Upper lobe of right lung (tissue), 1 donor: ENCODE data around the gene SMIM38. TPM values are rescaled to one million over a fixed set of nuclear protein-coding genes. Genes with fewer than 3 reads are reported as not detected.

Experiments used
- ATAC-seq: fragments of 200-7000 bp; cut with Tn5 transposase; one replicate; pipeline ENCODE4 v1.9.1; 2020; ENCODE audit warnings: mild to moderate bottlenecking, moderate library complexity
- DNase-seq: peaks from one replicate; pipeline ENCODE4 v3.0.0-alpha.2; 2020
- H3K27ac ChIP-seq: fragments of 200-600 bp; one replicate; pipeline ENCODE4 v1.8.0; 2022
- H3K27me3 ChIP-seq: fragments of 200-600 bp; one replicate; pipeline ENCODE4 v1.8.0; 2022; ENCODE audit warnings: mild to moderate bottlenecking
- H3K36me3 ChIP-seq: fragments of 200-600 bp; one replicate; pipeline ENCODE4 v1.8.0; 2022
- H3K4me1 ChIP-seq: fragments of 200-600 bp; one replicate; pipeline ENCODE4 v1.8.0; 2022
- H3K4me3 ChIP-seq: fragments of 200-600 bp; one replicate; pipeline ENCODE4 v1.8.0; 2022; ENCODE audit warnings: mild to moderate bottlenecking
- H3K9me3 ChIP-seq: fragments of 200-600 bp; one replicate; pipeline ENCODE4 v1.8.0; 2022
- intact Hi-C: fragments of 100-400 bp; cut with DNase I; formaldehyde crosslinking; loops from one replicate; pipeline ENCODE4 v1.11.0; 2022
- total RNA-seq: library from RNA; stranded (reverse); fragmentation: NEBNext Ultra II Directional; extraction: Animal tissue kit (Norgen Biotek cat#: 25700); gene quantifications from one replicate; pipeline ENCODE4 v1.2.1, GENCODE V29; 2021
- TF ChIP-seq, protein P1 (sequence below): fragments of 200-600 bp; IDR thresholded peaks from one replicate; pipeline ENCODE4 v1.8.0; 2022; ENCODE audit warnings: antibody characterized with exemption
- donor health status: DM: no; HTN: yes; CAD: no; lungs with severe emphysema.

SMIM38 gene
- total RNA-seq, 1 donor from 2014 or later, result not detected

- Histone ChIP-seq H3K27me3 (no peaks in the 10 kb centered on the region), H3K36me3 (no peaks in the 10 kb centered on the region), H3K4me1 (peaks cover 29% of the 10 kb centered on the region), H3K4me3 (no peak overlapping the region), H3K27ac (no peak overlapping the region), H3K9me3 (no peaks in the 10 kb centered on the region)
- DNase-seq (peak; percentile 60), ATAC-seq (no peak)
- TF ChIP-seq, protein P1, sequence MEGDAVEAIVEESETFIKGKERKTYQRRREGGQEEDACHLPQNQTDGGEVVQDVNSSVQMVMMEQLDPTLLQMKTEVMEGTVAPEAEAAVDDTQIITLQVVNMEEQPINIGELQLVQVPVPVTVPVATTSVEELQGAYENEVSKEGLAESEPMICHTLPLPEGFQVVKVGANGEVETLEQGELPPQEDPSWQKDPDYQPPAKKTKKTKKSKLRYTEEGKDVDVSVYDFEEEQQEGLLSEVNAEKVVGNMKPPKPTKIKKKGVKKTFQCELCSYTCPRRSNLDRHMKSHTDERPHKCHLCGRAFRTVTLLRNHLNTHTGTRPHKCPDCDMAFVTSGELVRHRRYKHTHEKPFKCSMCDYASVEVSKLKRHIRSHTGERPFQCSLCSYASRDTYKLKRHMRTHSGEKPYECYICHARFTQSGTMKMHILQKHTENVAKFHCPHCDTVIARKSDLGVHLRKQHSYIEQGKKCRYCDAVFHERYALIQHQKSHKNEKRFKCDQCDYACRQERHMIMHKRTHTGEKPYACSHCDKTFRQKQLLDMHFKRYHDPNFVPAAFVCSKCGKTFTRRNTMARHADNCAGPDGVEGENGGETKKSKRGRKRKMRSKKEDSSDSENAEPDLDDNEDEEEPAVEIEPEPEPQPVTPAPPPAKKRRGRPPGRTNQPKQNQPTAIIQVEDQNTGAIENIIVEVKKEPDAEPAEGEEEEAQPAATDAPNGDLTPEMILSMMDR, result no peak
- intact Hi-C loops, result no loop called here
Measured at GRCh38 chr11:69120096-69120875, 35.4 kb upstream of the SMIM38 start.

DNA sequence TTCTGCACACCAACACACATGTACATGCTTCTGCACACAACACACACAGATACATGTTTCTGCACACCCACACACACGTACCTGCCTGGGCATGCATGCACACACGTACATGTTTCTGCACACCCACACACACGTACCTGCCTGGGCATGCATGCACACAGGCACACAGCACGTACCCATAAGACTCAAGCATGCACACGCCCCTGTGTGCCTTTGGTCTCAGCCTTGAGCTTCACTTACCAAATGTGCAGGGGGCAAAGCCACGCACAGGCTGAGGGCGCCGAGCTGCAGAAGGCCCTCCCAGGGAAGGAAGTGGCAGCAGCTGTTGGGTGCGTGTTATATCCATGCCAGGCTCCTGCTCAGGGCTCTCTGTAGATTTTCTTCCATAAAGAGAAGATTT, 34.7 kb upstream of the SMIM38 start:
- Histone ChIP-seq H3K27me3 (no peaks in the 10 kb centered on the region), H3K9me3 (no peaks in the 10 kb centered on the region), H3K4me3 (no peak overlapping the region), H3K27ac (no peak overlapping the region), H3K36me3 (no peaks in the 10 kb centered on the region), H3K4me1 (peaks cover 28% of the 10 kb centered on the region)
- ATAC-seq, result no peak
- TF ChIP-seq, protein P1, result no peak
- intact Hi-C loops, result no loop called here
- DNase-seq, result peak; percentile 44

GRCh38 chr11:69121621-69122325, 34.0 kb upstream of the SMIM38 start:
- Histone ChIP-seq H3K4me3 (no peak overlapping the region), H3K27ac (peak overlapping the region; percentile 81), H3K4me1 (peaks cover 24% of the 10 kb centered on the region), H3K27me3 (no peaks in the 10 kb centered on the region), H3K9me3 (no peaks in the 10 kb centered on the region), H3K36me3 (no peaks in the 10 kb centered on the region)
- intact Hi-C loops, result no loop called here
- ATAC-seq, result no peak
- peak; percentile 63 for DNase-seq
- TF ChIP-seq, protein P1, result no peak

DNA sequence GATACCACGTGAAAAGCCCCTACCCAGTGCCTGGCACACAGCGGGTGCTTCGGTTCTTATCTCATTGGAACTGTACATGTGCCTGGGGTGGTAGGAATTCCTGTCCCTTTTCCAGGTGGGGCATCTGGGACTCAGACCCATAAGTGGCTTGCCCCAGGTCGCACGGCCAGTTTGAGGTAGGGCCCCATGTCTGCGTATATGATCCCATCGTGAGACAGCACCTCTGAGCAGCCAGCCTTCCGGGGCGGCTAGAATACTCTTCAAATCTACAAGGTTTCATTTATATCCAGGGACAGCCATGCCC, 33.5 kb upstream of the SMIM38 start:
- H3K36me3 ChIP-seq, result no peaks in the 10 kb centered on the region
- DNase-seq (no peak), ATAC-seq (peak; percentile 0)
- no peak overlapping the region for H3K4me3 ChIP-seq
- H3K4me1 ChIP-seq, result peaks cover 24% of the 10 kb centered on the region
- H3K27me3 ChIP-seq, result no peaks in the 10 kb centered on the region
- intact Hi-C loops, result no loop called here
- peak overlapping the region; percentile 81 for H3K27ac ChIP-seq
- TF ChIP-seq, protein P1, result no peak
- no peaks in the 10 kb centered on the region for H3K9me3 ChIP-seq

DNA sequence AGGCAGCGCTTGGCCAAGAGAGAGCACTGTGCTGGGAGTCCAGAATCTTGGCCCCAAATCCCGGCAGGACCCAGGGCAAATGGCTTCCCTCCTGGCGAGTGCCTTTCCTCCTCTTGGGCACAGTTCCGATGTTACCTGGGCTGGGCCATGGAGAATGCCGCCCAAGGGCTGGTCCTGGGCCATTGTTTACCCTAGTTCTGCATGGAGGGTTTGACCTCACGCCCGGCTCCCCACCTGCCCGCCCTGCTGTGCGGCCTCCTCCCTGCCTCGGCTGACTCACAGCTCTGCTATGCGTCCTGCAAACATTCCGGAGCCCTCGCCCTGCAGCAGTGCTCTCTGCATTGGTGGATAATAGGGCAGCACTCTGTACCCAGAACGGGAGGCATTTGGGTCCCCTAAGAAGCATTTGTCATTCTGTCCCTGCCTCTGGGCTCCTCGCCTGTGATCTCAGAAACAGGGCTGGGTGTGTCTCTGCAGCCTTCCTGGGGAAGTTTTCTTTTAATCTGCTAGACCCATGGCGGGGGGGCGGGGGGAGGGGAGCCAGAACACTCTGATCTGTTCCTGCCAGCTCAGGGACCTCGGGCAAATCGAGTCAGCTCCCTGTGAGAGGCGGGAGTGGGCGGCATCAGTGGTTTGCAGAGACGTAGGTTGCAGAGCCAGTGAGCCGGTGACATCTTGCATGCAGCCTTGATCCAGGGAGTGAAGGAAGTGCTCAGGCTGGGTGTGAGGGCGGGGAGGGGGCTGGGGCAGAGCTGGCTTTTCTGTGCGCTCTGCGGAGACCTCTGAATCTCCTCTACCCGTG, 32.9 kb upstream of the SMIM38 start:
- TF ChIP-seq, protein P1, result no peak
- Histone ChIP-seq H3K4me1 (peaks cover 24% of the 10 kb centered on the region), H3K4me3 (no peak overlapping the region), H3K27me3 (no peaks in the 10 kb centered on the region), H3K9me3 (no peaks in the 10 kb centered on the region), H3K27ac (peak overlapping the region; percentile 81), H3K36me3 (no peaks in the 10 kb centered on the region)
- ATAC-seq, result peak; percentile 94
- intact Hi-C loops, result no loop called here
- peak; percentile 96 for DNase-seq
